HepG2 (cell line): ENCODE data around the gene MTUS2. TPM values are rescaled to one million over a fixed set of nuclear protein-coding genes. Genes with fewer than 3 reads are reported as not detected.

ENCODE experiments used
- ATAC-seq: fragments of 200-7000 bp; cut with Tn5 transposase; 3 replicates; pipeline ENCODE4 v1.9.1; 2020; ENCODE audit warnings: mild to moderate bottlenecking, moderate library complexity
- BruUV-seq: library from RNA; stranded (reverse); fragments of 400-500 nt; replicated peaks from 2 replicates; lab custom pipeline; 2021; lab: Mats Ljungman, UMichigan
- CTCF ChIA-PET: fragments of 300-600 bp; formaldehyde crosslinking; extraction: SDS; loops from one replicate; lab custom pipeline; 2021; ENCODE audit warnings: low total read pairs, inconsistent platforms, low intra/inter-chr PET ratio; lab: Yijun Ruan, JAX
- POLR2A ChIA-PET: fragments of 350-600 bp; sonication (Branson Sonifier 250); formaldehyde crosslinking; loops from one replicate; lab custom pipeline; 2020; ENCODE audit warnings: antibody characterized with exemption, inconsistent platforms; lab: Yijun Ruan, JAX
- DNase-seq: peaks from one replicate; pipeline ENCODE4 v3.0.0-alpha.2; 2015; ENCODE audit warnings: low spot score
- FAIRE-seq: peaks from 3 replicates; lab custom pipeline; 2011; peaks lifted over from hg19 to GRCh38; lab: Jason Lieb, UNC
- H2AFZ ChIP-seq: one replicate; pipeline ENCODE4 v1.6.1; 2011; ENCODE audit warnings: low read length, inconsistent platforms
- H3K27ac ChIP-seq: fragments of 300-600 bp; 3 replicates; pipeline ENCODE4 v1.8.0; 2011; ENCODE audit warnings: mixed run types, mild to moderate bottlenecking, mixed read lengths, low read length, inconsistent platforms; ENCODE audit not compliant: insufficient read depth; ENCODE audit errors: extremely low read length
- H3K27me3 ChIP-seq, 2 experiments: fragments of 200-600 bp in 1 of 2; 2 replicates in 1 of 2; 3 replicates in 1 of 2; pipeline versions ENCODE4 v1.6.0 to v1.8.0; 2011; ENCODE audit warnings: low read length in 2 of 2, mild to moderate bottlenecking in 2 of 2, moderate library complexity in 2 of 2, inconsistent platforms in 1 of 2; ENCODE audit not compliant: insufficient read depth in 2 of 2, control insufficient read depth in 1 of 2
- H3K36me3 ChIP-seq, 2 experiments: fragments of 200-600 bp in 1 of 2; replicated peaks in 1 of 2; 2 replicates in 1 of 2; 3 replicates in 1 of 2; pipeline versions ENCODE4 v1.5.1 to v1.8.0; 2011; ENCODE audit warnings: low read length in 2 of 2, inconsistent platforms in 1 of 2; ENCODE audit not compliant: insufficient read depth in 2 of 2, control insufficient read depth in 1 of 2
- H3K4me1 ChIP-seq: 2 replicates; pipeline ENCODE4 v1.5.1; 2012; ENCODE audit warnings: low read length, inconsistent platforms; ENCODE audit not compliant: insufficient read depth
- H3K4me2 ChIP-seq: 2 replicates; pipeline ENCODE4 v1.6.0; 2011; ENCODE audit warnings: low read depth, low read length, inconsistent platforms
- H3K4me3 ChIP-seq, 3 experiments: fragments of 200-600 bp in 1 of 3; sonication (generic), shearing (Covaris generic) in 1 of 3; replicated peaks in 1 of 3; 2 replicates each; pipeline ENCODE4 v1.5.1; 2011 to 2016; ENCODE audit warnings: low read length in 3 of 3, inconsistent platforms in 2 of 3, low read depth in 2 of 3, mild to moderate bottlenecking in 2 of 3, control low read depth in 1 of 3, mixed read lengths in 1 of 3; ENCODE audit not compliant: insufficient read depth in 1 of 3
- H3K79me2 ChIP-seq: one replicate; pipeline ENCODE4 v1.6.1; 2011; ENCODE audit warnings: low read length, inconsistent platforms; ENCODE audit not compliant: insufficient read depth
- H3K9ac ChIP-seq: 2 replicates; pipeline ENCODE4 v1.6.0; 2011; ENCODE audit warnings: mild to moderate bottlenecking, low read depth, low read length, inconsistent platforms; ENCODE audit not compliant: insufficient read depth
- H3K9me3 ChIP-seq: 2 replicates; pipeline ENCODE4 v1.5.1; 2012; ENCODE audit warnings: mild to moderate bottlenecking, low read length
- H4K20me1 ChIP-seq: 2 replicates; pipeline ENCODE4 v1.6.0; 2011; ENCODE audit warnings: inconsistent platforms, mild to moderate bottlenecking, low read length, moderate library complexity; ENCODE audit not compliant: insufficient read depth
- EED ChIP-seq: sonication (generic); formaldehyde crosslinking; IDR thresholded peaks from 2 replicates; pipeline ENCODE4 v1.5.0; 2020; ENCODE audit warnings: mild to moderate bottlenecking, missing genetic modification reagents
- GLI4 ChIP-seq: sonication (generic); formaldehyde crosslinking; IDR thresholded peaks from 2 replicates; pipeline ENCODE4 v1.5.1; 2020; ENCODE audit warnings: missing genetic modification reagents, mild to moderate bottlenecking, moderate library complexity, borderline replicate concordance
- JDP2 ChIP-seq: sonication (generic); formaldehyde crosslinking; IDR thresholded peaks from 2 replicates; pipeline ENCODE4 v1.8.1; 2022; ENCODE audit warnings: missing genetic modification reagents, borderline replicate concordance
- KDM4B ChIP-seq: sonication (generic); formaldehyde crosslinking; IDR thresholded peaks from 2 replicates; pipeline ENCODE4 v1.4.0; 2020; ENCODE audit warnings: missing genetic modification reagents
- MAFF ChIP-seq: IDR thresholded peaks from 2 replicates; pipeline ENCODE4 v1.6.1; 2011; ENCODE audit warnings: low read depth, low read length, improper control_type of control experiment
- MED8 ChIP-seq: sonication (generic); formaldehyde crosslinking; IDR thresholded peaks from 2 replicates; pipeline ENCODE4 v1.8.1; 2023; ENCODE audit warnings: mild to moderate bottlenecking, missing genetic modification reagents; ENCODE audit not compliant: insufficient replicate concordance
- PHF5A ChIP-seq: IDR thresholded peaks from one replicate; pipeline ENCODE4 v1.6.1; 2018; ENCODE audit warnings: low read depth, missing genetic modification reagents; ENCODE audit not compliant: unreplicated experiment
- ZIK1 ChIP-seq: sonication (generic); formaldehyde crosslinking; IDR thresholded peaks from 2 replicates; pipeline ENCODE4 v1.5.0; 2020; ENCODE audit warnings: mild to moderate bottlenecking, low read depth, missing genetic modification reagents, borderline replicate concordance
- ZNF367 ChIP-seq: sonication (generic); formaldehyde crosslinking; IDR thresholded peaks from 2 replicates; pipeline ENCODE4 v1.4.0; 2020; ENCODE audit warnings: missing genetic modification reagents, borderline replicate concordance
- ZNF547 ChIP-seq: sonication (generic); formaldehyde crosslinking; IDR thresholded peaks from 2 replicates; pipeline ENCODE4 v1.5.1; 2020; ENCODE audit warnings: mild to moderate bottlenecking, missing genetic modification reagents
- ZNF7 ChIP-seq: IDR thresholded peaks from 2 replicates; pipeline ENCODE4 v1.6.1; 2016; ENCODE audit warnings: missing biosample characterization, missing genetic modification reagents
- ZNF761 ChIP-seq: sonication (generic); formaldehyde crosslinking; conservative IDR thresholded peaks from 2 replicates; pipeline ENCODE4 v1.4.0; 2020; ENCODE audit warnings: mild to moderate bottlenecking, missing genetic modification reagents
- WGBS: methylation state at CpG from one replicate; pipeline ENCODE4 v1.1.6; 2017; ENCODE audit warnings: low lambda C conversion rate; 5-methylcytosine and 5-hydroxymethylcytosine counted together
- in situ Hi-C: cut with HindIII; loops from 2 replicates; pipeline ENCODE4 v1.10.0; 2017; ENCODE audit warnings: low pct_unique_long_range_greater_than_20kb; ENCODE audit not compliant: extremely low pct_ligation_motif_present
- intact Hi-C: fragments of 100-400 bp; cut with micrococcal nuclease; formaldehyde crosslinking; loops from one replicate; pipeline ENCODE4 v1.10.0; 2022; ENCODE audit not compliant: unreplicated experiment
- polyA plus RNA-seq, 8 experiments: library from polyadenylated mRNA; depleted of rRNA in 3 of 8; stranded (reverse) in 7 of 8; unstranded in 1 of 8; fragments of >200 nt; fragmentation: Illumina TruSeq in 4 of 8; extraction: Trizol in 4 of 8; gene quantifications; 2 replicates each; pipeline versions ENCODE4 v1.2.1 to v1.2.3, GENCODE V29; 2011 to 2016; ENCODE audit warnings: low read depth in 4 of 8, missing spikeins in 1 of 8, mixed read lengths in 1 of 8; ENCODE audit not compliant: insufficient read depth in 1 of 8
- total RNA-seq, 5 experiments: library from RNA; depleted of rRNA; stranded (reverse); fragments of >200 nt; fragmentation: Illumina TruSeq; extraction: Trizol; gene quantifications; 2 replicates each; pipeline ENCODE4 v1.2.3, GENCODE V29; 2016; ENCODE audit warnings: low read depth in 1 of 5
- TF ChIP-seq, protein P1 (sequence below): IDR thresholded peaks from 2 replicates; pipeline ENCODE4 v1.6.1; 2016

The MTUS2 gene
- total and polyA plus RNA-seq, 2 of the 13 experiments (the other 11 are each of a cell fraction or from before 2014, with no cell fraction given) = not detected

DNA sequence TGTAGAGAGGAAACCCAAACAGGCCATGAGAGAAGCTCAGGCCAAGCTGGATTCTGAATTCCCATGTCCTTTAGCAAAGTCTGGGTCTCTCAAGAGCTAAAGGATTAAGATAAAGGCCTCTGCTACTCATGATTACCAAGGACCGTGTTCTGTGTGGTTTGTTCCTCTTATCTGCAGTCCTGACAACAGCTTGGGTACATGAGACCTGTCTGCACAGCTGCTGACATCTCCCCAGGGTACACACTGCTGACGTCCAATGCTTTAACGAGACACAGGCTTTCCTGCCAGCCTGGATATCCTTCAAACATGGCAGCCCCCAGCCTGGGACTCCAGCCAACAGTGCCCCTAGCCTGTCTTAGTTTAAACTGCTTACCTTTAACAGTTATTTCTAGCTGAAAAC lies 564.3 kb downstream of the MTUS2 start:
- Histone ChIP-seq H4K20me1 (no peaks in the 10 kb centered on the region), H3K9me3 (no peaks in the 10 kb centered on the region; the same call in 1 of the 2 replicates), H3K27me3 (no peaks in the 10 kb centered on the region), H3K4me1 (no peaks in the 10 kb centered on the region), H3K36me3 (no peaks in the 10 kb centered on the region), H2AFZ (no peak overlapping the region), H3K9ac (no peak overlapping the region), H3K4me3 (no peak overlapping the region), H3K79me2 (no peaks in the 10 kb centered on the region), H3K4me2 (no peak overlapping the region), H3K27ac (no peak overlapping the region)
- in situ Hi-C loops = no loop called here
- no TSS peak for BruUV-seq
- CTCF ChIA-PET = no interaction called here
- DNase-seq = no peak
- no peak for TF ChIP-seq MED8 (CRISPR knock-in tag)
- TF ChIP-seq KDM4B (CRISPR knock-in tag) = no peak
- no peak for TF ChIP-seq ZNF7 (CRISPR knock-in tag)
- TF ChIP-seq ZNF367 (CRISPR knock-in tag) = no peak
- TF ChIP-seq ZIK1 = no peak
- no peak for TF ChIP-seq ZNF547
- no peak for TF ChIP-seq MAFF
- TF ChIP-seq, protein P1, sequence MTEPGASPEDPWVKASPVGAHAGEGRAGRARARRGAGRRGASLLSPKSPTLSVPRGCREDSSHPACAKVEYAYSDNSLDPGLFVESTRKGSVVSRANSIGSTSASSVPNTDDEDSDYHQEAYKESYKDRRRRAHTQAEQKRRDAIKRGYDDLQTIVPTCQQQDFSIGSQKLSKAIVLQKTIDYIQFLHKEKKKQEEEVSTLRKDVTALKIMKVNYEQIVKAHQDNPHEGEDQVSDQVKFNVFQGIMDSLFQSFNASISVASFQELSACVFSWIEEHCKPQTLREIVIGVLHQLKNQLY (CRISPR knock-in tag) = no peak
- TF ChIP-seq ZNF761 (CRISPR knock-in tag) = no peak
- no peak for TF ChIP-seq PHF5A (CRISPR knock-in tag)
- TF ChIP-seq EED (CRISPR knock-in tag) = no peak
- no peak for TF ChIP-seq JDP2 (CRISPR knock-in tag)
- no peak for TF ChIP-seq GLI4 (CRISPR knock-in tag)
- POLR2A ChIA-PET = no interaction called here
- WGBS = 15% methylated on average over 3 of the region's 3 CpGs
- intact Hi-C loops = no loop called here
- no peak for ATAC-seq
- FAIRE-seq = no peak
